Activated effector memory CD4-positive, alpha-beta T cell treated with anti-CD3 and anti-CD28 coated beads, Interleukin-2, amount 50 U/mL, for 16 hours (primary cell): Measurements from ENCODE around the gene LINGO1.

ENCODE experiments used
- DNase-seq: peaks from one replicate; pipeline ENCODE4 v3.0.0-alpha.2; 2020

The LINGO1 gene

DNA sequence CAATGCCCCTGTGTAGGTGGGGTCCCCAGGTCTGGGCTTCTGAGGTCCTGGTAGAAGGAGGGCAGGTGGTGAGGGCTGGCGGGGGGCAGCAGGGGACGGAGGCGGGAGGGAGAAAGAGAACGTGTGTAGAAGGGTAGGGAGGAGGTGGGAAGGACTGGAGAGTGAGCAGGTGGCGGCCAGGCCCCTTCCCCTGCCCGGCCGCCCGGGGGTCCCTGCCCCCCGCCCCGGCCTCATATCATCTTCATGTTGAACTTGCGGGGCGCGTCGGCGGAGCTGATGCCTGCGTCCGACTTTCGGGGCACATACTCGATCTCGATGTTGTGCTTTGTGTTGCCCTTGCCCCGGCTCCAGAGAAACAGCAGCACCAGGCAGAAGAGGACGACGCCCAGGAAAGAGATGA, 18.9 kb downstream of the LINGO1 start:
- no peak for DNase-seq

DNA sequence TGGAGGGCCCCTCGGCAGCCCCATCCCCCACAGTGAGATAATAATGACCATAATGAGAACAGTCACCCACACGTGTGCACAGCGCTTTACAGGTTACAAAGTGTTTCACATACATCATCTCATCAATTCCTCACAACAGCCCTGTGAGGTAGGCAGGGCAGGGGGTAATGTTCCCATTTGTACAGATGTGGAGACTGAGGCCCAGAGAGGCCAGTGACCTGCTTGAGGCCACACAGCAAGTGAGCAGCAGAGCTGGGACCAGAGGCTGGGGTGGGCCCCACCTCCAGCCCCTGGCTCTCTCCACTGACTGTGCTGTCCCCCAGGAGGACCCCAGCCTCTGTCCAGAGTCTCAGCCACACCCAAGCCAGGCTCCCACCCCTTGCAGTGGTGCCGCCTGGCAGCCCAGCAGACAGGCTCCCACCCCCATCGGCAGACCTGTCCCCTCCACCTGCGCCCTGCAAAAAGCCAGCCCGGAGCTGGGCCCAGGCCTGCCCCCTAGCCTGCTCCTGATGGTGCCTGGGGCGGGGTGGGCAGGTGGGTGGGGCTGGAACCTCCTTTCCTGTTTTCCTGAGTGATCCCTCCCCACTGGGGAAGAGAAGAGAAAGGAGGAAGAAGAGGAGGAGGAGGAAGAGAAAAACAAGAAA, 19.6 kb downstream of the LINGO1 start:
- no peak for DNase-seq

DNA sequence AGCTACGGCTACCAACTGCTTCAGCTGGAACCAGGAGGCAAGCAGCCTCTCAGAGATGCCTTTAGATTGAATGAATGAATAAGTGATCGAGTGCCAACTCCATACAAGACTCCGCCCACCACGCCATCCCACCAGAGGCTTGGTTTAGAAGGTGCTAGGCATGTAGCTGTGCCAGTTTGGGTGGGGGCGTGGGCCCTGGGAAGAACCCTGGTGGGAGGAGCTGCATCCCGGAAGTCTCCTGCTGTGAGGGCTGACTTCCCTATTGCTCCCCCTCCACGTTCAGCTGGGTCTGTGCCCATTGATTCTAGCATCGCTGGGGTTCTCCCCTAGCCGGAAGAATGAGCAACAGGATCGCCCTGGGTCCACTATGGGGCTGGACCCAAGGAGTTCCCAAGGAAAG, 20.9 kb downstream of the LINGO1 start:
- no peak for DNase-seq

DNA sequence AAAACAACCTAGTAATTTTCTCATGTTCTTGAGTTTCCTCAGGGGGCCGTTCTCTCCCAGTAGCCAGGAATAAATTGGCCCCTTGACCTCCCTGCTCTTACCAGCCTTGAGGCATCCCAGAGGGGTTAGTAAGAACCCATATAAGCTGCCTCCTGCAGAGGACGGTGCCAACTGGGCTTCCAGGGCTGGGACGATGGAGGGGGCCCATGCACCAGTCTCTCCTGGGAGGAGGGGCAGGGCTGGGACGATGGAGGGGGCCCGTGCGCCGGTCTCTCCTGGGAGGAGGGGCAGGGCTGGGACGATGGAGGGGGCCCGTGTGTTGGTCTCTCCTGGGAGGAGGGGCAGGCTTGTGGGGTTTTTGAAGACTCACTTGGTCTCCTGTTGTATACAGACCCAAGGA, 22.0 kb downstream of the LINGO1 start:
- no peak for DNase-seq

DNA sequence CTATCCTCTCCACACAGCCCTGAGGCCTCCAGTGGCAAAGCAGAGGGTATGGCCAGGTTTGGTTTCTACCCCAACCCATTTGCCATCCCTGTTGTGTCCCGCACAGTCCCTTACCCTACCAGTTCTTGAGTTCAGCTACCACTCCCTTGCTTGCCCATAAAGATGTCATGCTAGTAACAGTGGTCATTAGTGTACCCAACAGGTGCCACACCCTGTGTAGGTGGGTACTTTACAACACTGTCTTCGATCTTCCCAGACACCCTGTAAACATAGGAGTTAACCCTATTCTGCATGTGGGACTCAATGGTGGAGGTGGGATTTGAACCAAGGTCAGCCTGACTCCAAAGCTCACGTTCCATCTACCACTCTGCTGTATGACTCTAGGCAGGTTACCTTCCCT, 23.2 kb downstream of the LINGO1 start:
- no peak for DNase-seq

DNA sequence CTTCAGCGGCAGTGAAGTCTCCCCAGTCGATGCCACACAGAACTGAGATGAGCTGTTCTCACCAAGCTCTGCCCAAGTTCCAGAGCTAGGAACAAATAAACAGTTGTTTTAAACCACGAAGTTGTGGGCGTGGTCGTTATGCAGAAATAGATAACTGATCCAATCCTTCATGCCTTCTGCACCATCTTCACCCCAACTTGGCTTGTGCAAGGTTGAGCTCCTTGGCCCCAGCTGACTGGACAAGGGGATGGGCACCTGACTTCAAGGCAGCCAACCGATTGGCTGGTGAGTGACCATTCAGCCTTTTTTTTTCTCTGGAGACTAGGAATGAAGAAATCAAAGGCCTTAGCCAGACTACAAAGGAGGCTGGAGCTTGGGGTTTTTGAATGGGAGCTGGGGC, 23.9 kb downstream of the LINGO1 start:
- no peak for DNase-seq

DNA sequence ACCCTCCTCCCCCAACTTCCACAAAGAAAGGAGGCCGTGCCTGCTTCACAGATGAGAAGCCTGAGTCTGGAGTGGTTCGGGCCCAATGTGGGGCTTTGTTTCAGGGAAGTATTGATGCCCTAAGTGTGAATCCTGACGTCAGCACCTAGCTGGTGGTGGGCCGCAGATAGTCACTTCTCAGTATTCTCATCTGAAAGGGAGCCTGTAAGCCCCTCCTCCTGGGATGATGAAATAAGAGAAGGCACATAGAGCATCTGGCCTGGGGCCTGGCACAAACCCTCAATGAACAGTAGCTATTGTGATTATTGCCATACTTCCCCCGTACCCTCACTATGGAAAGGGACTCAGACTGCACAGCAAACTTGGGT, 24.8 kb downstream of the LINGO1 start:
- DNase-seq = no peak

DNA sequence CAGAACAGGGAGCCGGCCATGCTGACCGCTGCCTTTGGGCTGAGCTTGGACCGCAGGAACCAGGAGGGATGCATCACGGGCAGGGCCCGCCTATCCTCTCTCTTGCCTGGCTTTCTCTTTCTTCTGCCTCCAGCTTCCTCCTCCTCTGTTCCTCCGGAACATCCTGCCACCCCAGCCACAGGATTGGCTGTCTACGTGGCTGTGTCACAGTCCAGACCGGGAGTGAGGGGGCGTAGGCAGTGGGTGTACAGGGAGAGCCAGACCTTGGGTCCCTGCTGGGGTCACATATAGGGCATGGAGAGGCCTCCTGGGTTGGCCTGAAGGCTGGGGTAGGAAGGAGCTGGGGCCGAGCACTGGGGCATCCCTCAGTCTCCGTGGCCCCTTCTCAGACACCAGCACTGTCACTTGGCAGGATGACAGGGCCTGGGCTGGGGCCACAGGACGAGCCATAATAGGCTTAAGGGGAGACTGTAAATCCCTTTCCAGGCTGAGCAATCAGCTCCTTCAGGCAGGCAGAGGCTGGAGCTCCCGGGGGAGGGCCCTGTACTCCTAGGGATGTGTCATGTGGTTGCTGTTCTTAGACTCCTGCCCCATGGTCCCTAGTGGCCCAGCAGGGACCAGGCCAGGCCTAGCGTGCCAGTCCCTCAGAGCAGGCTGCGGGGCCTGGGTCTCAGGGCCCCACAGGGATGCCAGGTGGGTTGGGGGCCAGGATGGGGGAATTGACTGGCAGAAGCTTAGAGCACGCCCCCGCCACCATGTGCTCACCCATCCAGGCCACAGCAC, 25.4 kb downstream of the LINGO1 start:
- no peak for DNase-seq

DNA sequence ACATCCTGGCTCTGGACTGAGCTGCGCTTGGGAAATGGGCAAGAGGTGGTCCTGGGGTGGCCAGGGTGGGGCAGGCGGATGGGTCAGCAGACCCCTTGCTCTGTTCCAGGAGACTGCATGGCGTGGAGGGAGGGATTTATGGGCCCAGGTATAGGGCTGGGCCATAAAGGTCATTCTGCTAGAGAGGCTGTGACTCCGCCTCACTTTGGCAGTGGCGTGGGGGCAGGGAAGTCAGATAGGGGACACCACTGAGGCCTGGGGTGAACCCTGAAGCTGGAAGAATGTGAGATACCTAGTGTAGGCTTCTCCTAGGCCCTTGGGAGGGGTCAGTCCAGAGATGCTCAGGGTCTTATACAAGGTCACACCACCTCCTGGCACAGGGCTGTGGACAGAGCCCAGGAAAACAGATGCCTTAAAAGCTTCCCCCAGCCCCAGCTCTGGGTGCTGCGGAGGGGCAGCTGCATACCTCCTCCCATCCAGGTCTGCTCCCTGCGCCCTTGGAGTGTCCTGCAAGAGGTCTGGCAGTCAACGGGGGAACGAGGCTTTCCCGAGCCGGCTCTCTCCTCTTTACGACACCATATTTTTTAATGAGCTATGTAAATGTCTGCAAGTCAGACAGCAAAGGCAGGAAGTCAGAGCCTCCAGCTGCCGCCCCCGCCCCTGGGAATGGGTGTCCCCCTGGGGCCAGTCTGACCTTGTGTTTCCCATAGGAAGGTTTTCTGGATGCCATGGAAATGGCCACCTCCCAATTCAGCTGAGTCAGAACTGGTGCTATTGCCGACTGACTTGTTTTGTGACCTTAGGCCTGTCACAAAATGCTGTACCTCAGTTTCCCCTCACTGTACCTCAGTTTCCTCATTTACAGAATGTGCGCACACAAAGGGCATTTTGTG, 26.3 kb downstream of the LINGO1 start:
- DNase-seq = no peak

DNA sequence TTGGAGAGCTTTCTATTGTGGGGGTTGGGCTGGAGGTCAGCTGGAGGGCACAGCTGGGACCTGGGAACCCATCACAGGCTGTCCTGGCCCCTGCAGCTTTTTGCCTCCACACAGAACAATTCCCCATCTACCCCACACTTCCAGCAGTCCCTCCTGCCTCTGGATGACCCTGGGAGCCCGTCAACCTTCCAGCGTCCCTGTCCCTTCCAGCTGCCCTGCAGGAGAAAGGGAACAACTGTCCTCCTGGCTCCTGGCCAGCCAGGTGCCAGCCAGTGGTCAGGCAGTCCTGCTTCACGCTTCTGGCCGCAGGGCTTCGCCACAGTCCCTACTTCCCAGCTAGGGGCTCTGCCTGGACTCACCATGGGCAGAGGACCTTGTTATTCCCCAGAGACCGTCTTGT, 27.2 kb downstream of the LINGO1 start:
- no peak for DNase-seq

DNA sequence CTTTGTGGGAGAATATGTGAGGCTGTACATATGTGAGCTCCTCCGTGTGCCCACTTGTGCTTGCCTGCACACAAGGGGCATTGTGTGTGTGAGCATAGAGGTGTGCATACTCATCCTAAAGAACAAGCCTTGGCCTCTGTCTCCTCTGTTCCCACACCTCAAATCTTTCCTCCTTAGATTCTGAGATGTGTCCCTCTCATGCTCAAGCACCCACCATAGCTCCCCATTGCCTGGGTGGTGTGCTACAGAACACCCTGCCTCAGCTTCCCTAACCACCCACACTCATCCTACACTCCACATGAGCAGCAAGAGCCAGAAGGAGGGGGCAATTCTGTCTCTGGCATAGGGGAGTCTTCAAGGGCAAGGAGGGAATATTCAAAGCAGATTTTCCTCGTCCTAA, 27.7 kb downstream of the LINGO1 start:
- no peak for DNase-seq

DNA sequence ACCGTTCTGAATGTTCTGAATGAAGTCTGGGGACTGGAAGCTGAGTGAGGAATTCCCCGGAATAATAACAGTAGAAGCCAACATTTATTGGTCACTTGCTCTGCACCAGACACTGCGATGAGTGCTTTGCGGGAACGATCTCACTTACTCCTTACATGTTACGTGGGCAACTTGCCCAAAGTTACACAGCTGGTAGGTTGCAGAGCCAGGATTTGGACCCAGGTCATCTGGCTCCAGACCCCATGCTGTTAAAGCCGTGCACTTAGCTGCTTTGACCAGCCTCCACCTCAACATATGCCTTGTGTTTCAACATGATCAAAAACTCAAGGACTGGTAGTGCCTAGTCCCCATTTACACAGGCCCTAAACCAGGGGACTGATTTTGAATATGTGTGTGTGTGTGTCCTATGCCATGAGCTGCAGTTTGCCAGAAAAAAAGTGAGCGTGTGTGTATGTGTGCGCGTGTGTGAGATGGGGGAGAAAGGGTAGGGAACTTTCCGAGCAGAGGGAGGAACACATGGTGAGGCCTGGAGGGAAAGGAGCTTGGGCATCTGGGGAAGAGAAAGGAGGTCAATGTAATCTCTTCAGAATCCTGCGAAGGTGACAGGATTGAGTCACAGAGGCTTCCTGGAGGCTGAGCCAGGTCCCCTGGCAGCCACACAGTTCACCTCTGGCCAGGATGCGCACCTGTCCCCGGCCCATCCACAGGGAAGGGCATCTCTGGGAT, 28.9 kb downstream of the LINGO1 start:
- DNase-seq = no peak

DNA sequence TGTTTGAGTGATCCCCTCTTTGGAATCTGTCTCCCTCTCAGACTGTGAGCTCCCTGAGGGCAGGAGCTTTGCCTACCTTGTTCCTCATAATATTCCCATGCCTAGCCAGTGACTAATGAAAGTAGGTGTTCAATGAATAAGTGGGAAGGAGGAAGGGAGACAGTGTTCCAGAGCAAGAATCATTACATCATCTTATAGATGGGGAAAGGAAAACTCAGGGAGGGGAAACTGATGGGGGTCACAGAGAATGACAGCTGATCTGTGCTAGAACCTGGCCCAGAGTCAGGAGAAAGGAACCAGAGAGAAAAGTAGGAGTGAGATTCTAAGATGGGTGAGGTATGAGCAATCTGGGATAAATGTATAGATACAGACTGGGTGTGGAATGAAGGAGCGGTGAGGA, 29.9 kb downstream of the LINGO1 start:
- DNase-seq = no peak

DNA sequence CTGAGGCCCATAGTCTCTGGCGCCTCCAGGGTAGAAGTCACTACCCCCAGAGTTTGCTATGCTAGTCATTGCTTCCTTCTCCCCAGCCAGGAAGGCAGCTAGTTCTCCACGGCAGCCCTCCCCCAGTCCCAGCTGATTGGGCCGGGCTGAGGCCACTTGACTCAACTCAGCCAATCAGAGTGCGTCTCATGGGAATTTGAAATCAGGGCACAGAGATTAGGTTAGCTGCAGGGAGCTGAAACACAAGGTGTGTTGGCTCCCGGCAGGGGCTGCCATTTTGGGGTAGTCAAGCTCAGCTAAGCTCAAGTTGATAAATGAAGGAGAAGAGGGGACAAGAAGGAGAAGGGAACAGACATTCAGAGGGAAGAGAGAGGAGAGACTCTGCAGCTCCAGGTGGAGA, 32.8 kb downstream of the LINGO1 start:
- no peak for DNase-seq

DNA sequence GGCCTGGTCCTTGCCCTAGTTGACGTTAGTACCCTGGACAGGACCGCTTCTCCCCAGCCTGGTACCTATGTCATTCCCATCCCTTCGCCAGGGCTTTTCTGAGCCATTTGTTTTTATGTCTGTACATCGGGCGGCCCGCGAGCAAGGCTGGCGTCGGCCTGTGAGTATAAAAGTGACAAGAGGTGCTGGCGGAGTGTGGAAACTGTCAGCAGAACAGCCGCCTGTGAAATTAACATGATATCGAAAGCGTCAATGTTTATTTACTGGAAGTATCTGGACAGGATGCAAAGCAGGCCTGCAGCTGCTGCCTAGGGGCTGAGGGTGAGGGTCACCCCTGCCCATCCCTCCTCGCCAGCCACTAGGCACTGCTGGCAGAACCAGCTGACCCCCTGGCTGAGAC, 33.4 kb downstream of the LINGO1 start:
- no peak for DNase-seq

DNA sequence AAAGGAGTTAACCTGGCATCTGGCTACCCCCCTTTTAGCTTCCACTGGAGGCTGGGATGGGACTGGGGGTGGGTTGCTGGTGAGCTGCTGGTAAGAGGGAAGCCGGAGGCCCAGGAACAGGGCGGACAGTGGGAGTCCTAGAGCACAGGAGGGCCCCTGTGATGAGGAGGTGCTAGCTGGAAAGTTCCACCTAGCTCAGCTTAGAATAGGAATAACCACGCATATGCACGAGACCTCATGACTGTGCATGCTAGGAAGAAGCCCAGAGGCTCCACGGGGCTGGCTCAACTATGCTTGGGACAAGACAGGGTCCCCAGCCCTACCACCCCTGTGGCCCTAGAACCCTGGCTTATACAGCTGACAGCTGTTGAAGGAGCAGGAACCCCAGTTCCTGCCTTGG, 34.1 kb downstream of the LINGO1 start:
- DNase-seq = no peak

DNA sequence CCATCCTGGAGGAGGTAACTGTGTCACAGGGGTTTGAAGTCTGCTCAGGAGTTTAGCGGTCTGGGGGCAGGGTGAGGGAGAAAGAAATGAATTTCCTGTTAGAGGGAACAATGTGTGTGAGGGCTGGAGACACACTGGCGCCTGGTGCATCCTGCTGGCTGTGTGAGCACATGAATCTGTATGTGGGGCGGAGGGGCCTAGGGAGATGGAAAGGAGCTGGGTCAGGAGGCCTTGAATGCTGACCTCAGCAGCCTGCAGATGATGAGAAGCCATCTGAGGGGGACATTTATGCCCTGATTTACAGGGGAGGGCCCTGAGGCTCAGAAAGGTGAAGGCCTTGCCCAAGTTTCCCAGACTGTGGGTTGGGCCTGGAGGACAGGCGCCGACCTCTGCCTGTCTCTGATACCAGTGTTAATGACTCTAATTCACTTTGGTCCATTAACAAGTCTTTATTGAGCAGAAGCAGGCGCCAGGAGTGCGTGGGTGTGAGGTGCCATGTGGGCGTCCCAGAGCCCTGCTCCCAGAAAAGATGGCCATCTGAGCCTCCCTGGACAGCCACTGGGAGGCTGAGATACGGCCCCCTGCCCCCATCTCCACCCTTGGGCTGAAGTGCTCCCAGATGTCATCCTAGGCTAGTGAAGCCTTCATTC, 34.8 kb downstream of the LINGO1 start:
- no peak for DNase-seq

DNA sequence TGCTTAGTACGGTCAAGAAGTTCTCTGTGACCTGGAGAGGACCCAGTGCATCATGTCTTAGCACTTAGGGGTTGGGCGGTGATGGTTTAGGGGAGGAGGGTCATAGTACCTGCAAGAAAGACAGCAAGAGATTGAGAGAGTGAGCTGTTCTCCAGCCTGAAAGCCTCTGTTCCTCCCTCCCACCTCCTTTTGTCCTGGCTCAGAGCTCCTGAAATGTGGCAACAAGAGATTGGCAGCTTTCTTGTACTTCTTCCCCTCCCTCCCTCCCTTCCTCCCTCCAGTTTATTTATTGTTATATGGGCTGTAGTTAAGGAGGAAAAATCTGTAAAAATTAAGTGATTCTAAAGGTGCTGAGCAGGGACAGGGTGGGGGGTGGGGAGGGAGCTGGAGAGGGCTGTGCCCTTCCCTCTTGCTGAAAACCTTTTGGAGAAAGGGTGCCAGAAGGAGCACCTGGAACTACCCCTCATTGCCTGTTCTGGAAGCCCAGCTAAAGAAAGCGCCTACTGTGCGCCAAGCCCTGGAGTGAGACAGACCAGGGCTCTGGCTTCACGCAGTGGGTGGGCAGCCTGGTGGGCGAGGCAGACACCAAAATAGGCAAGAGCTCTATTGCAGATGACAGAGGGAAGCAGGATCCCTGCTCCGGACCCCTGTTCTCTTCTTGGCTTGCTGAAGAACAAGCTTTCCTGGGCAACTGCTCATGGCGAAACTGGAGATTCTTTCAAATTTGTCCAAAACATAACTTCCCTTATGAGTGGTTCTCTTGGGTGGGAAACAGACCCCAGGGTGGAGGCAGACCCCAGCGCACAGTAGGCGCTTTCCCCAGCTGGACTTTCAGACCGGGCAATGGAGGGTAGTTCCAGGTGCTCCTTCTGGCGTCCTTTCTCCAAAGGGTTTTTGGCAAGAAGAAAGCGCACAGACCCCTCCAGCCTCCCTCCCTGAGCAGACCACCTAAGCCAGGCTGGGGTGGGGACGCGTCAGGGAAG, 35.6 kb downstream of the LINGO1 start:
- DNase-seq = no peak

DNA sequence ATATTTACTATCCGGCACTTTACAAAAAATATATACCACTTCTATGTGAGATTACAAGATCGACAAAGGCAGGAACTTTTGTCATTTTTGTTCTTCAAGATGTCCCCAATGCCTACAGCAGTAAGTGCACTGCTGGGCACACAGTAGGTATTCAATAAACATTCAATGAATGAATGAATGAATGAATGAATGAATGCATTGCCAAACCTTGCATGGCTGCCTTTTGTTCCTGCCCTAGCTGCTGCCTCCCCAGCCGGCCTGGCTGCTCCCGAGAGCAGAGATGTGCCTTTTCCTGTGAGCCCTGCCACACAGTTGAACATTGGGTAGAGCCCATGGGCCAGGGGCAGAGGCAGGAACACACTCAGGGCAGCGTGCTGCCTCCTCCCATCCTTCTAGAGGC, 37.5 kb downstream of the LINGO1 start:
- no peak for DNase-seq

DNA sequence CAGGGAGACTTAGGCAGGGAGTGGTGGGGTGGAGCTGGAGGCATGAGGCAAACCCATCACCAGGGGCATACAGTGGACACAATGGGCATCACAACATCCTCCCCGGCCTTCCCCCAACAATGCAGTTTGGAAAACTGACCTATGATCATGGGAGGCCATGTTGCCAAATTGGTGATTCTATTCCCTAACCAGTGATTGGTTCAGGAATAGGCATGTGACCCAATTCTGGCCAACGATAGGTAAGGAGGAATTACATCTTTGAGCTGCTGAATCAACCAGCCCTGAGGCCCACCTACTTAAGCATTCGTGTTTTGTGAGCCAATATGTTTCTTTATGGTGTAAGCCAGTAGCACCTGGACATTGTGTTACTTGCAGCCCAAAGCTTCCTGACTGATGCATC, 40.0 kb downstream of the LINGO1 start:
- no peak for DNase-seq

DNA sequence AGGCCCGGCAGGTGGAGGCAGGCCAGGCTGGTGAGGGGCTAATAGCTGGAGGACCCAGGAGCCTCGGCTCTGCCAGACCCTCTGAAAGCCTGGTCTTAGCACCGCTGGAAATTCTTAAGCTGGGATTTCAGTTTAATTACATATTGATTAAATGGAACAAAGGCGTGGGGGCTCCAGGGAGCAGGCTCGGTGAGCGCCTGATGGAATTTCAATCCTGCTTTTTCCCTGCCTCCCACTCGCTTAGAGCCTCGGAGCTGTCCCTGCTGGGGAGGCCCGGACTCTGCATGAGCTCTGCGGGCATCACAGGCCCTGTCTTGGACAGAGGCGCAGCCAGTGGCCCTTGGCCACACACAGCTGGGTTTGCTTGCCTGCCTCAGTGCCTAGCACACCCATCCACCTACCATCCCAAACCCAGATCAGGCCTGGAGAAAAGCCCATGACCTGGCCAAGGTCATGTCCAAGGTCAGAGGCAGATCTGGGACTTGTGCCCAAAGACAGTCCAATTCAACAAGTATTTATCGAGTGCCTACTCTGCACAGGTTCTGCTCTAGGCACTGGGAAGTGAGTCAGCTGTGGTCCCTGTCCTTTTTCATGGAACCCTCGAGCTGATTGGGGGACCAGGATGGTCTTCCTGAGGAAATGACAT, 40.6 kb downstream of the LINGO1 start:
- no peak for DNase-seq
